ENCODE data around the gene CD86.

The CD86 gene

GRCh38 chr3:122055215-122055614 is at the start of gene CD86:
Gene CD86, plus strand, starts transcription at chr3:122055362. Its CDS starts 128 bp downstream, at chr3:122055490.
- Histone ChIP-seq H3K36me3 (ENCODE audit: insufficient read depth, low read depth, low read length) (no peaks in the 10 kb centered on the region), H3K4me1 (ENCODE audit: insufficient read depth, low read length) (peaks cover 2% of the 10 kb centered on the region; the same call in 1 of the 2 replicates), H3K27me3 (ENCODE audit: insufficient read depth, low read length) (no peaks in the 10 kb centered on the region), H3K9ac (ENCODE audit: low read depth, low read length) (0 out of 2 replicates have a peak within 1 kb of the TSS, but pooled peaks have one; percentile 1), H3K9me3 (ENCODE audit: insufficient read depth, low read depth, low read length) (no peaks in the 10 kb centered on the region), H3K27ac (ENCODE audit: low read length) (no peak within 1 kb of the TSS), H3K4me3 (ENCODE audit: low read length) (no peak within 1 kb of the TSS)

- Histone ChIP-seq H3K27ac (ENCODE audit: low read length) (no peak overlapping the region), H3K9me3 (ENCODE audit: insufficient read depth, low read depth, low read length) (no peaks in the 10 kb centered on the region), H3K4me3 (ENCODE audit: low read length) (no peak overlapping the region), H3K27me3 (ENCODE audit: insufficient read depth, low read length) (no peaks in the 10 kb centered on the region), H3K36me3 (ENCODE audit: insufficient read depth, low read depth, low read length) (no peaks in the 10 kb centered on the region), H3K9ac (ENCODE audit: low read depth, low read length) (no peak overlapping the region), H3K4me1 (ENCODE audit: insufficient read depth, low read length) (peaks cover 12% of the 10 kb centered on the region)
Measured at GRCh38 chr3:122006267-122006666, 48.9 kb upstream of the CD86 start.

- Histone ChIP-seq H3K9me3 (ENCODE audit: insufficient read depth, low read depth, low read length) (no peaks in the 10 kb centered on the region), H3K9ac (ENCODE audit: low read depth, low read length) (no peak overlapping the region), H3K4me3 (ENCODE audit: low read length) (no peak overlapping the region), H3K27ac (ENCODE audit: low read length) (no peak overlapping the region), H3K27me3 (ENCODE audit: insufficient read depth, low read length) (no peaks in the 10 kb centered on the region), H3K4me1 (ENCODE audit: insufficient read depth, low read length) (peaks cover 12% of the 10 kb centered on the region), H3K36me3 (ENCODE audit: insufficient read depth, low read depth, low read length) (no peaks in the 10 kb centered on the region)
Measured at GRCh38 chr3:122008166-122008565, 47.0 kb upstream of the CD86 start.

GRCh38 chr3:122010506-122010905 is 44.7 kb upstream of the CD86 start:
- Histone ChIP-seq H3K36me3 (ENCODE audit: insufficient read depth, low read depth, low read length) (no peaks in the 10 kb centered on the region), H3K4me1 (ENCODE audit: insufficient read depth, low read length) (no peaks in the 10 kb centered on the region)

GRCh38 chr3:122011396-122011795 is 43.8 kb upstream of the CD86 start:
- no peaks in the 10 kb centered on the region for H3K4me1 ChIP-seq (ENCODE audit: insufficient read depth, low read length)
- H3K9ac ChIP-seq (ENCODE audit: low read depth, low read length), result no peak overlapping the region
- no peak overlapping the region for H3K27ac ChIP-seq (ENCODE audit: low read length)

More at GRCh38 chr3:122010506-122010905, 44.7 kb upstream of the CD86 start:
- Histone ChIP-seq H3K27me3 (ENCODE audit: insufficient read depth, low read length) (no peaks in the 10 kb centered on the region), H3K9ac (ENCODE audit: low read depth, low read length) (no peak overlapping the region), H3K4me3 (ENCODE audit: low read length) (no peak overlapping the region), H3K9me3 (ENCODE audit: insufficient read depth, low read depth, low read length) (no peaks in the 10 kb centered on the region), H3K27ac (ENCODE audit: low read length) (no peak overlapping the region)

GRCh38 chr3:122012821-122013220 is 42.3 kb upstream of the CD86 start:
- H3K9me3 ChIP-seq (ENCODE audit: insufficient read depth, low read depth, low read length), result no peaks in the 10 kb centered on the region
- no peaks in the 10 kb centered on the region for H3K27me3 ChIP-seq (ENCODE audit: insufficient read depth, low read length)
- H3K9ac ChIP-seq (ENCODE audit: low read depth, low read length), result no peak overlapping the region
- H3K36me3 ChIP-seq (ENCODE audit: insufficient read depth, low read depth, low read length), result no peaks in the 10 kb centered on the region
- no peak overlapping the region for H3K4me3 ChIP-seq (ENCODE audit: low read length)
- no peaks in the 10 kb centered on the region for H3K4me1 ChIP-seq (ENCODE audit: insufficient read depth, low read length)
- H3K27ac ChIP-seq (ENCODE audit: low read length), result no peak overlapping the region

More at GRCh38 chr3:122011396-122011795, 43.8 kb upstream of the CD86 start:
- Histone ChIP-seq H3K9me3 (ENCODE audit: insufficient read depth, low read depth, low read length) (no peaks in the 10 kb centered on the region), H3K27me3 (ENCODE audit: insufficient read depth, low read length) (no peaks in the 10 kb centered on the region), H3K36me3 (ENCODE audit: insufficient read depth, low read depth, low read length) (no peaks in the 10 kb centered on the region), H3K4me3 (ENCODE audit: low read length) (no peak overlapping the region)

- Histone ChIP-seq H3K27ac (ENCODE audit: low read length) (no peak overlapping the region), H3K4me1 (ENCODE audit: insufficient read depth, low read length) (no peaks in the 10 kb centered on the region), H3K4me3 (ENCODE audit: low read length) (no peak overlapping the region), H3K9ac (ENCODE audit: low read depth, low read length) (no peak overlapping the region), H3K36me3 (ENCODE audit: insufficient read depth, low read depth, low read length) (no peaks in the 10 kb centered on the region), H3K27me3 (ENCODE audit: insufficient read depth, low read length) (no peaks in the 10 kb centered on the region), H3K9me3 (ENCODE audit: insufficient read depth, low read depth, low read length) (no peaks in the 10 kb centered on the region)
Measured at GRCh38 chr3:122013448-122013925, 41.7 kb upstream of the CD86 start.

GRCh38 chr3:122014741-122015140 is 40.4 kb upstream of the CD86 start:
- Histone ChIP-seq H3K4me3 (ENCODE audit: low read length) (no peak overlapping the region), H3K36me3 (ENCODE audit: insufficient read depth, low read depth, low read length) (no peaks in the 10 kb centered on the region), H3K4me1 (ENCODE audit: insufficient read depth, low read length) (no peaks in the 10 kb centered on the region), H3K9me3 (ENCODE audit: insufficient read depth, low read depth, low read length) (no peaks in the 10 kb centered on the region), H3K27me3 (ENCODE audit: insufficient read depth, low read length) (no peaks in the 10 kb centered on the region), H3K9ac (ENCODE audit: low read depth, low read length) (no peak overlapping the region), H3K27ac (ENCODE audit: low read length) (no peak overlapping the region)

- no peaks in the 10 kb centered on the region; the same call in 1 of the 2 replicates for H3K4me1 ChIP-seq (ENCODE audit: insufficient read depth, low read length)
Measured at GRCh38 chr3:122019493-122019892, 35.7 kb upstream of the CD86 start.

GRCh38 chr3:122021037-122021436 is 34.1 kb upstream of the CD86 start:
- no peak overlapping the region for H3K9ac ChIP-seq (ENCODE audit: low read depth, low read length)

More at GRCh38 chr3:122019493-122019892, 35.7 kb upstream of the CD86 start:
- Histone ChIP-seq H3K27ac (ENCODE audit: low read length) (no peak overlapping the region), H3K9ac (ENCODE audit: low read depth, low read length) (no peak overlapping the region), H3K27me3 (ENCODE audit: insufficient read depth, low read length) (peaks cover 15% of the 10 kb centered on the region), H3K4me3 (ENCODE audit: low read length) (no peak overlapping the region), H3K9me3 (ENCODE audit: insufficient read depth, low read depth, low read length) (no peaks in the 10 kb centered on the region), H3K36me3 (ENCODE audit: insufficient read depth, low read depth, low read length) (no peaks in the 10 kb centered on the region)

GRCh38 chr3:122021811-122022401 is 33.3 kb upstream of the CD86 start, which contains the start of gene ILDR1:
Gene ILDR1, minus strand, starts transcription at chr3:122022247. Its CDS starts 170 bp downstream, at chr3:122022077.
- Histone ChIP-seq H3K36me3 (ENCODE audit: insufficient read depth, low read depth, low read length) (no peaks in the 10 kb centered on the region), H3K27ac (ENCODE audit: low read length) (no peak within 1 kb of the TSS), H3K4me1 (ENCODE audit: insufficient read depth, low read length) (no peaks in the 10 kb centered on the region; the same call in 1 of the 2 replicates), H3K27me3 (ENCODE audit: insufficient read depth, low read length) (peaks cover 15% of the 10 kb centered on the region), H3K4me3 (ENCODE audit: low read length) (peak within 1 kb of the TSS; percentile 84), H3K9ac (ENCODE audit: low read depth, low read length) (peak within 1 kb of the TSS; percentile 71), H3K9me3 (ENCODE audit: insufficient read depth, low read depth, low read length) (no peaks in the 10 kb centered on the region)

More at GRCh38 chr3:122021037-122021436, 34.1 kb upstream of the CD86 start:
- no peaks in the 10 kb centered on the region for H3K9me3 ChIP-seq (ENCODE audit: insufficient read depth, low read depth, low read length)
- H3K4me3 ChIP-seq (ENCODE audit: low read length), result peak overlapping the region; percentile 84
- H3K27me3 ChIP-seq (ENCODE audit: insufficient read depth, low read length), result peaks cover 15% of the 10 kb centered on the region
- H3K36me3 ChIP-seq (ENCODE audit: insufficient read depth, low read depth, low read length), result no peaks in the 10 kb centered on the region
- H3K27ac ChIP-seq (ENCODE audit: low read length), result no peak overlapping the region
- no peaks in the 10 kb centered on the region; the same call in 1 of the 2 replicates for H3K4me1 ChIP-seq (ENCODE audit: insufficient read depth, low read length)

GRCh38 chr3:122023335-122023910 is 31.7 kb upstream of the CD86 start:
- H3K9ac ChIP-seq (ENCODE audit: low read depth, low read length), result no peak overlapping the region
- H3K27ac ChIP-seq (ENCODE audit: low read length), result no peak overlapping the region
- H3K36me3 ChIP-seq (ENCODE audit: insufficient read depth, low read depth, low read length), result no peaks in the 10 kb centered on the region
- H3K9me3 ChIP-seq (ENCODE audit: insufficient read depth, low read depth, low read length), result no peaks in the 10 kb centered on the region
- peaks cover 15% of the 10 kb centered on the region for H3K27me3 ChIP-seq (ENCODE audit: insufficient read depth, low read length)
- no peak overlapping the region for H3K4me3 ChIP-seq (ENCODE audit: low read length)
- no peaks in the 10 kb centered on the region; the same call in 1 of the 2 replicates for H3K4me1 ChIP-seq (ENCODE audit: insufficient read depth, low read length)

Measured in iPS-20b (cell line).